ENCODE results near the gene OCEL1. TPM values are rescaled to one million over a fixed set of nuclear protein-coding genes. Genes with fewer than 3 reads are reported as not detected.
A peak's percentile ranks its signal among the peaks of the same experiment; 100 is the strongest.

Gene OCEL1, protein sequence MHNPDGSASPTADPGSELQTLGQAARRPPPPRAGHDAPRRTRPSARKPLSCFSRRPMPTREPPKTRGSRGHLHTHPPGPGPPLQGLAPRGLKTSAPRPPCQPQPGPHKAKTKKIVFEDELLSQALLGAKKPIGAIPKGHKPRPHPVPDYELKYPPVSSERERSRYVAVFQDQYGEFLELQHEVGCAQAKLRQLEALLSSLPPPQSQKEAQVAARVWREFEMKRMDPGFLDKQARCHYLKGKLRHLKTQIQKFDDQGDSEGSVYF
- total RNA-seq, result 1 to 10 TPM; 1.8 to 6.9 (median 4.1) TPM

DNA sequence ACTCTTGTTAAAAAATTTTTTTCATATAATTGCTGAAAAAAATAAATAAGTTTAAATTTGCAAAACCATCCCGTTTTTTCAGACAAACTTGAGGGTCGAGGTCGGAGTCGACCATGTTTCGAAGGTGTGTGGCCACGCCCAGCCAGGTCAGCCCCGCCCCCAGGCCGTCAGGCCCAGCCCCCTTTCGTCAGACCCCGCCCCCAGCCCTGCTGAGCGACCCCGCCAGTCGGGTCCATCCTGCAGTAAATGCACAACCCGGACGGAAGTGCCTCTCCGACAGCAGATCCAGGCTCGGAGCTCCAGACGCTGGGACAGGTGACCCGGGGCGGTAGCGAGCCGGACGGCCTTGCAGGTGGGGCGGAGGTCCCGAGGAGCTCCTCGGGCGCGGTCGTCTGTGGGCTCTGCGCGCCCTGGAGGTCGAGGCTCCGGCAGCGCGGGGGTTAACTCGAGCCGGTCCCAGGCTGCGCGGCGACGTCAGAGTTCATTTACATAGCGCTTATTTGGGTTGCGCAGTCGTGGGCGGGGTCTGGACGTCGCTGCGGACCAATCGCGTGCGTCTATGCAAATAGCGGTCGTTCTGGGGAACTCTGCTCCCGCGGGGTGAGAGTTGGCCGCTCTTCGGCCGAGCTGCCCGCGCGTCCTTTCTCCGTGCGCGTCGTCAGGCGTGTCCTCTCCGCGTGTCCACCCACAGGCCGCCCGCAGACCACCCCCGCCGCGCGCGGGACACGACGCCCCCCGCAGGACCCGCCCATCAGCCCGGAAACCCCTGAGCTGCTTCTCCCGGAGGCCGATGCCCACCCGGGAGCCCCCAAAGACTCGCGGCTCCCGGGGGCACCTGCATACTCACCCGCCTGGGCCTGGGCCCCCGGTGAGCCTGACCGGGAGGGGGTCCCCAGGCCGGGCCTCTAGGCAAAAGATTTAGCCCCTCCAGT lies at the start of gene OCEL1:
OCEL1 (plus strand) TSS at position 225 of the 932 bp plus-strand sequence; CDS start at position 247, 22 bp downstream.
- intact Hi-C loops (cut with DNase I), result no loop called here
- Histone ChIP-seq H3K27ac (peak within 1 kb of the TSS; percentile 83 to 91 (median 90)), H3K4me3 (peak within 1 kb of the TSS; percentile 45 to 81 (median 70)), H3K27me3 (no peaks in the 10 kb centered on the region), H3K4me1 (peaks cover 6 to 27% (median 8%) of the 10 kb centered on the region in 3 donors), H3K36me3 (peaks cover 4 to 28% (median 9%) of the 10 kb centered on the region in 3 donors), H3K9me3 (no peaks in the 10 kb centered on the region)
- DNase-seq, result peak; percentile 93
- TF ChIP-seq, protein P1, sequence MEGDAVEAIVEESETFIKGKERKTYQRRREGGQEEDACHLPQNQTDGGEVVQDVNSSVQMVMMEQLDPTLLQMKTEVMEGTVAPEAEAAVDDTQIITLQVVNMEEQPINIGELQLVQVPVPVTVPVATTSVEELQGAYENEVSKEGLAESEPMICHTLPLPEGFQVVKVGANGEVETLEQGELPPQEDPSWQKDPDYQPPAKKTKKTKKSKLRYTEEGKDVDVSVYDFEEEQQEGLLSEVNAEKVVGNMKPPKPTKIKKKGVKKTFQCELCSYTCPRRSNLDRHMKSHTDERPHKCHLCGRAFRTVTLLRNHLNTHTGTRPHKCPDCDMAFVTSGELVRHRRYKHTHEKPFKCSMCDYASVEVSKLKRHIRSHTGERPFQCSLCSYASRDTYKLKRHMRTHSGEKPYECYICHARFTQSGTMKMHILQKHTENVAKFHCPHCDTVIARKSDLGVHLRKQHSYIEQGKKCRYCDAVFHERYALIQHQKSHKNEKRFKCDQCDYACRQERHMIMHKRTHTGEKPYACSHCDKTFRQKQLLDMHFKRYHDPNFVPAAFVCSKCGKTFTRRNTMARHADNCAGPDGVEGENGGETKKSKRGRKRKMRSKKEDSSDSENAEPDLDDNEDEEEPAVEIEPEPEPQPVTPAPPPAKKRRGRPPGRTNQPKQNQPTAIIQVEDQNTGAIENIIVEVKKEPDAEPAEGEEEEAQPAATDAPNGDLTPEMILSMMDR (IDR thresholded peaks at IDR 0.05), result peak in 1 of 6 experiments; percentile 11
- TF ChIP-seq POLR2A (IDR thresholded peaks at IDR 0.05), result peak in 1 of 4 donors; percentile 82
- WGBS, 2 donors, result 0 to 3% methylated on average over 9 to 21 of the region's 90 CpGs

GRCh38 chr19:17178291-17178690 lies 47.7 kb upstream of the OCEL1 start:
- no peaks in the 10 kb centered on the region for H3K9me3 ChIP-seq
- DNase-seq, result no peak
- H3K27me3 ChIP-seq, result no peaks in the 10 kb centered on the region
- no peak overlapping the region for H3K4me3 ChIP-seq
- intact Hi-C loops (cut with DNase I), result no loop called here
- WGBS, 2 donors, result 90 to 98% methylated on average over 4 to 8 of the region's 10 CpGs
- TF ChIP-seq, protein P1 (IDR thresholded peaks at IDR 0.05), result no peak
- TF ChIP-seq POLR2A (IDR thresholded peaks at IDR 0.05), result no peak
- H3K36me3 ChIP-seq, result peaks cover 0 to 98% (median 31%) of the 10 kb centered on the region in 3 donors
- H3K27ac ChIP-seq, result no peak overlapping the region
- H3K4me1 ChIP-seq, result peaks cover 0 to 4% (median 0%) of the 10 kb centered on the region in 3 donors

DNA sequence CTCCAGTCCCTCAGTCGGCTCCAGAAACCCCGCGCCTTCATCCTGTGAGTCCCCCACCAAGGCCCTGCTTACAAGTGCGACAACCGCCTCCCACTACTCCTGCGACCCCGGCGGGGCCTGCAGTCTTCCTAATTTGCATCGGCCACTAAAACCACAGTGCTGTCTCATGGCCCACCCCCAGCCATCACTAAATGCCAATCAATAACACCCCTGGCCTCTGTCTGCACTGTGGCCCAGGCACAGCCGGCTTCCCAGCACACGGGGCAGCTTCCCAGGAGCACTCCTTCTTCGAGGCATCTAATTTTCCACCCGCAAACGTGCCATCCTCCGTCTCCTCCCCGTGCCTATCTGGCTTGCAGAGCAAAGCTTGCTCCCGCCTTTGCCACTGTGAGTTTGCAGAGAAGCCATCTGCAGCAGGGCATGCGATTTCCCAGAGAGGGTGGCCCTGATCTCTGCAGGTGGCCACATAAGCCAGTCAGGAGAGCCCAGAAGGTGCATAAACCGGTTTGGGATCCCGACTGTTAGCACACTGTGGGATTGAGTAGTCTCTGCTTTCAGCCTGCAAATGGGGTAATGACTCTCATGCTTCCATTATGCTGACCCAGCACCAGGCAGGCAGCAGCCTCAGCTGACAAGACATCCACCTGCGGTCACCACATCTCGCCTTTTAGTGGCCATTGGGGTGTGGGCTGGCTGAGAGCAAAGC lies 44.9 kb upstream of the OCEL1 start:
- Histone ChIP-seq H3K4me3 (no peak overlapping the region), H3K36me3 (peaks cover 0 to 98% (median 10%) of the 10 kb centered on the region in 3 donors), H3K27ac (no peak overlapping the region), H3K27me3 (no peaks in the 10 kb centered on the region), H3K4me1 (peaks cover 0 to 4% (median 0%) of the 10 kb centered on the region in 3 donors), H3K9me3 (no peaks in the 10 kb centered on the region)
- no peak for DNase-seq
- TF ChIP-seq, protein P1 (IDR thresholded peaks at IDR 0.05), result no peak
- TF ChIP-seq POLR2A (IDR thresholded peaks at IDR 0.05), result no peak
- WGBS, 2 donors, result 83 to 86% methylated on average over 14 to 21 of the region's 22 CpGs
- intact Hi-C loops (cut with DNase I), result no loop called here

DNA sequence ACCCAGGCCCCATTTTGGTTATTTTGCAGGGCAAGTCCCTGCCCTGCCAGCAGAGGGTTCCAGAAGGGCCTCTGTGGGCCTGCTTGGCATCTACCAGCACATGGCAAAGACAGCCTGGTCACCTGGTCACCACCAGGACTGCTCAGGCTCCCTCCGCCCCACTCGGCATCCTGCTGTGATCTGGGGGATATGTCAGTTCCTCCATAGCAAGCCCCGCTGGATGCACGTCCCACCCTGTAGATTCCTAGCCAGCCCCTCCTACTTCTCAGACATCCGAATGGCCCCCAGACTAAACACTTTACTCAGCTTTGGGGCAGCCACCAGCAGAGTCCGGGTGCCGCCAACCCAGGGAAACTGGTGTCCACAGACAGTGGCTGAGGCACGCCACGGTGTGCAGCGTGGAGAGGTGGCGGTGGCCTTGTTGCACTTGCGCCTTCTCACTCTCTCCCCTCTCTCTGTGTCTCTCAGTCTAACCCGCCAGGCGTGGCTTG lies 42.7 kb upstream of the OCEL1 start:
- DNase-seq, result no peak
- Histone ChIP-seq H3K36me3 (peaks cover 0 to 98% (median 15%) of the 10 kb centered on the region in 3 donors), H3K27me3 (no peaks in the 10 kb centered on the region), H3K4me3 (no peak overlapping the region), H3K4me1 (peaks cover 0 to 4% (median 0%) of the 10 kb centered on the region in 3 donors), H3K27ac (peak overlapping the region in 2 of 4 donors; percentile 14 to 39), H3K9me3 (no peaks in the 10 kb centered on the region)
- intact Hi-C loops (cut with DNase I), result no loop called here
- 65 to 88% methylated on average over 13 to 14 of the region's 14 CpGs for WGBS, 2 donors
- TF ChIP-seq, protein P1 (IDR thresholded peaks at IDR 0.05), result no peak
- no peak for TF ChIP-seq POLR2A (IDR thresholded peaks at IDR 0.05)
